ENCODE data around the gene CACNG8. TPM values are rescaled to one million over a fixed set of nuclear protein-coding genes. Genes with fewer than 3 reads are reported as not detected.

Gene CACNG8
- total RNA-seq, 3 donors from 2014 or later = 0.07 to 0.09 TPM; not detected in 1

- intact Hi-C loops (cut with DNase I, micrococcal nuclease) = no loop called here
- no peak for DNase-seq
- no peaks in the 10 kb centered on the region for H3K9me3 ChIP-seq
- no peak for ATAC-seq
- H3K36me3 ChIP-seq (ENCODE audit: low read depth) = no peaks in the 10 kb centered on the region
- no peaks in the 10 kb centered on the region for H3K4me1 ChIP-seq (ENCODE audit: low read depth)
- H3K4me3 ChIP-seq = no peak overlapping the region
- no peak for TF ChIP-seq CTCF (IDR thresholded peaks at IDR 0.05)
Observed at GRCh38 chr19:53965091-53965490, 2.4 kb downstream of the CACNG8 start.

- H3K4me3 ChIP-seq = no peak overlapping the region
- ATAC-seq = no peak
- H3K9me3 ChIP-seq = no peaks in the 10 kb centered on the region
- H3K4me1 ChIP-seq (ENCODE audit: low read depth) = no peaks in the 10 kb centered on the region
- no peaks in the 10 kb centered on the region for H3K36me3 ChIP-seq (ENCODE audit: low read depth)
- intact Hi-C loops (cut with DNase I, micrococcal nuclease) = no loop called here
- no peak for DNase-seq
- no peak for TF ChIP-seq CTCF (IDR thresholded peaks at IDR 0.05)
Observed at GRCh38 chr19:53966931-53967330, 4.2 kb downstream of the CACNG8 start.

- Histone ChIP-seq H3K4me1 (ENCODE audit: low read depth) (no peaks in the 10 kb centered on the region), H3K36me3 (ENCODE audit: low read depth) (no peaks in the 10 kb centered on the region), H3K4me3 (no peak overlapping the region), H3K9me3 (no peaks in the 10 kb centered on the region)
- no peak for TF ChIP-seq CTCF (IDR thresholded peaks at IDR 0.05)
- DNase-seq (no peak), ATAC-seq (no peak)
- intact Hi-C loops (cut with DNase I, micrococcal nuclease) = no loop called here
Observed at GRCh38 chr19:53969366-53969765, 6.6 kb downstream of the CACNG8 start.

- intact Hi-C loops (cut with DNase I, micrococcal nuclease) = no loop called here
- no peak for TF ChIP-seq CTCF (IDR thresholded peaks at IDR 0.05)
- Histone ChIP-seq H3K4me1 (ENCODE audit: low read depth) (no peaks in the 10 kb centered on the region), H3K4me3 (no peak overlapping the region), H3K9me3 (no peaks in the 10 kb centered on the region), H3K36me3 (ENCODE audit: low read depth) (no peaks in the 10 kb centered on the region)
- no peak for ATAC-seq
- no peak for DNase-seq
Observed at GRCh38 chr19:53971673-53972072, 8.9 kb downstream of the CACNG8 start.

- Histone ChIP-seq H3K4me1 (ENCODE audit: low read depth) (peaks cover 3% of the 10 kb centered on the region), H3K9me3 (no peaks in the 10 kb centered on the region), H3K36me3 (ENCODE audit: low read depth) (no peaks in the 10 kb centered on the region), H3K4me3 (no peak overlapping the region)
- TF ChIP-seq CTCF (IDR thresholded peaks at IDR 0.05) = no peak
- ATAC-seq = peak; percentile 64
- intact Hi-C loops (cut with DNase I, micrococcal nuclease) = no loop called here
- DNase-seq = peak in 2 of 3 donors; percentile 54 to 90
Observed at GRCh38 chr19:53977429-53977990, 14.8 kb downstream of the CACNG8 start.
